Glomerular endothelial cell (primary cell): ENCODE results near the gene BEGAIN. TPM values are rescaled to one million over a fixed set of nuclear protein-coding genes. Genes with fewer than 3 reads are reported as not detected.

Experiments
- DNase-seq: peaks from one replicate; pipeline ENCODE4 v3.0.0-alpha.2; 2011; ENCODE audit warnings: low read depth, low spot score; ENCODE audit errors: extremely low read depth
- total RNA-seq: library from RNA; depleted of rRNA; stranded (reverse); fragments of >200 nt; gene quantifications from 2 replicates; pipeline ENCODE4 v1.2.3, GENCODE V29; 2015

Gene BEGAIN
- 0.05 TPM in 1 of 2 replicates, not detected in the other for total RNA-seq

- DNase-seq = no peak
Measured at GRCh38 chr14:100587086-100587762, at the start of gene BEGAIN. Gene BEGAIN, minus strand, starts transcription at chr14:100587417. Its CDS starts 127 bp downstream, at chr14:100587290.

- DNase-seq = no peak
Measured at GRCh38 chr14:100636559-100636958, 49.3 kb upstream of the BEGAIN start.

- no peak for DNase-seq
Measured at GRCh38 chr14:100634026-100634425, 46.8 kb upstream of the BEGAIN start.

GRCh38 chr14:100633406-100633805 is 46.2 kb upstream of the BEGAIN start:
- DNase-seq = no peak

- DNase-seq = no peak
Measured at GRCh38 chr14:100629696-100630095, 42.5 kb upstream of the BEGAIN start.

GRCh38 chr14:100629098-100629497 is 41.9 kb upstream of the BEGAIN start:
- no peak for DNase-seq

- no peak for DNase-seq
Measured at GRCh38 chr14:100628225-100628624, 41.0 kb upstream of the BEGAIN start.

- DNase-seq = no peak
Measured at GRCh38 chr14:100626614-100627013, 39.4 kb upstream of the BEGAIN start.

GRCh38 chr14:100623961-100624360 is 36.7 kb upstream of the BEGAIN start:
- DNase-seq = no peak

GRCh38 chr14:100623557-100623956 is 36.3 kb upstream of the BEGAIN start:
- no peak for DNase-seq

- DNase-seq = no peak
Measured at GRCh38 chr14:100622708-100623485, 35.7 kb upstream of the BEGAIN start.

- no peak for DNase-seq
Measured at GRCh38 chr14:100622224-100622623, 35.0 kb upstream of the BEGAIN start.

- no peak for DNase-seq
Measured at GRCh38 chr14:100621806-100622205, 34.6 kb upstream of the BEGAIN start.

GRCh38 chr14:100620255-100621100 is 33.3 kb upstream of the BEGAIN start:
- no peak for DNase-seq

- DNase-seq = no peak
Measured at GRCh38 chr14:100619396-100620254, 32.4 kb upstream of the BEGAIN start.

- no peak for DNase-seq
Measured at GRCh38 chr14:100618763-100619320, 31.6 kb upstream of the BEGAIN start.

GRCh38 chr14:100618318-100618693 is 31.1 kb upstream of the BEGAIN start:
- DNase-seq = no peak

- no peak for DNase-seq
Measured at GRCh38 chr14:100617410-100618317, 30.4 kb upstream of the BEGAIN start.

- DNase-seq = no peak
Measured at GRCh38 chr14:100616854-100617409, 29.7 kb upstream of the BEGAIN start.
